Effector CD8-positive, alpha-beta T cell (primary cell): ENCODE data around the gene KCND1.

ENCODE experiments used
- DNase-seq: peaks from one replicate; lab custom pipeline; 2025; lab: John Stamatoyannopoulos, UW

The KCND1 gene

DNA sequence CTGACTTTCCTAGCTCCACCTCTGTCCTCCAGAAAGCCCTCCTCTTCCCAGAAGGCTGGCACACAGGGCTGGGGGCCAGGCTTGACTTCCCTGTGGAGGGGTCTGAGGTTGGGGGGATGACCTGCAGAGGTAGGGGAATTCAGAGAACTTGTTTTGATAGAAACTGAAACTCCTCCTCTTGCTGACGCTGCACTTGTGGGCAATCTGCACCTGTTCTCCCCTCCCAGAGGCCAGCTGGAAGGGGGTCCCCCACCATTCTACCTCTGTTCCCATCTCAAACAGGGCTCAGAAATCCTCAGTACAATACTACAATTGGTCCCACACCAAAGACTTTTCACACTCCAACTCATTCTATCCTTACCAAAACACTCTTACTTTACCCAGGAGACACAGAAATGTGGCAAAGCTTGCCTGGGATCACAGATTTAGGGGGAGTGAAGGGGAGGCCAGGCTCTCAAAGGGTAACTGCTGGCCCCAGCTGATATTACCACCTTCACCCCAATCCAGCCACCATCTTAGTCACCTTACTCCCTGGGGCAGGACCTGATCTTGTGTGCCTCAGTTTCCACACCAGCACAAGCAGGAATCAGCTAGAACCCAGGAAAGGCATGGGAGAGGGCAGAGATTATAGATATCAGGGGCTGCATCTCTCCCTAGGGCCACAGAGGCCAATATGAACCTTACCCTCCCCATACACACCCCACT is 32.8 kb downstream of the KCND1 start:
- DNase-seq, result peak; percentile 59

DNA sequence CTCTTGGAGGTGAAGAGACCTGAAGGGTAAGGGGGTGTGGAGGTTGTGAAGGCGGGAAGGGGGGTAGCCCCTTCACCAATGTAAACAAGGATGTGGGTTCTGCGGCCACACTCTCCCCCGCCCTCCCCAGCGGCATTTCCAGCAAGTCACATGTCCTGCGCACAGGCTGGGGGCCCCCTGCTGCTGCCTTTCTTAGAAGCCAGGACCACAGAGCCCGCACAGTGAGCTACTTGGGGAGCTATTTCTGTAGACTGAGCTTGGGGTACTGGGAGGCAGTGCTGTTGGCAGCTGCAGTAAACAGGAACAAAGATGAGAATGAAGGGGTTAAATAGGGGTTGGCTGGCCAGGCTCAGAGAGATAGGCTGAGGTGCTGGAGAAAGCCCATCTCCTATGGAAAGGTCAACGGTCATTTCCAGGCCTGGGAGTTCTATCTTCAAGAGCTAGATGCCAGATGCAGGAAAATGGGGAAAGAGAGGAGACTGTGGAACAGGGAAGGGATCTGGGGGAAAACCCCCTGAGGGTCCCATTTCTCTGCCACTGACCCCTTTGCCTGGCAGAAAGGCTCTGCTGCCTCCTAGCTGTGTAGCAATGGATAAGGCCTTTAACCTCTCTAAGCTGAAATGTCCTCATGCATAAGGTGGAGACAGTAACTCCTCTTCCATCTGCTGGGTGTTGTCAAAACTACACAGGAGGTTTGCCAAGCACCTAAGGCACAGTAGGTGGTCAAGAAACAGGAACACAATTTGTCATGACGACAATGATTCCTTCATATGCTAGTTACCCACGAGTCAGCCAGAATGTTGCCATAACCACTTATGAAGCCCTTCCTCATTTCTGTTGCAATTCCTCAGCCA is 34.4 kb downstream of the KCND1 start:
- peak; percentile 71 for DNase-seq

DNA sequence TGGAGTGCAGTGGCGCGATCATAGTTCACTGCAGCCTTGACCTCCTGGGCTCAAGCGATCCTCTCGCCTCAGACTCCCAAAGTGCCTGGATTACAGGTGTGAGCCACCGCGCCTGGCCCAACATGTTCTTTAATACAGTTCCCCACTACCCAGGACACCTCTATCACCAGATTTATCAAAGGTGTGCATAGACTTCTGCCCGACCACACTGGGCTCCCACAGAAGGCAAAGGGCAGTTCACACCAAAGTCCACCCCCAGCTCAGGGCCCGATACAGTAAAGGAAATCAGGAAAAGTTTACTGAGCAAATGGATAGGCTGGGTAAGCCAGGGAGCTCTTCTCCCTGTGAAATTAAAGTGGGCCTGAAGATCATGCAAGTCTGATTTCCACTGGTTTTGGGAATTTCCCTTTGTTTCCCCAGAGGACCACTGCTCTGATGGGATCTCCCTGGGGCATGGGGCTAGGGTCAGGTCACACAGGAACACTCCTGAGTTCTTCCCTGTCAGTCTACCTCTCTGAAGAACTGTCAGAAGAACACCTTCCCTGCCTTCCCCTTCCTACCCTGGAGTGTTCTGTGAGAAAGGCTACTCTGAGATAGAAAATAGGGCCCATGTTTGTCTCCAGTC is 35.1 kb downstream of the KCND1 start:
- DNase-seq, result no peak

DNA sequence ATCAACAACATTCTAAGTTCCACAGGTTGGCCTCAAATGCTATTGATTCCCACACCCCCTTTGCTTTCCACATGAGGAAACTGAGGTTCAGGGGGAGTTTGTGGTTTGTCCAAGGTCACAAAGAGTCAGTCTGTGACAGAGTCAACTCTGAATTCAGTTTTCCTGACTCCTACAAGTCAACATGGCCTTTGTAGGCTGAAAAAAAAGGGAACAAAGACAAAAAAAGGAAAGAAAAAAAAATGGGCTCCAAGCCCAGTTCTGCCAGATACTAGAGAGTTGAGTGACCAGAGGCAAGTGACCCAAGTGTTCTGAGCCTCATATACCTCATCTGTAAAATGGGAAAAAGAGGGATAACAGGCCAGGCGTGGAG is 36.4 kb downstream of the KCND1 start:
- DNase-seq, result no peak

DNA sequence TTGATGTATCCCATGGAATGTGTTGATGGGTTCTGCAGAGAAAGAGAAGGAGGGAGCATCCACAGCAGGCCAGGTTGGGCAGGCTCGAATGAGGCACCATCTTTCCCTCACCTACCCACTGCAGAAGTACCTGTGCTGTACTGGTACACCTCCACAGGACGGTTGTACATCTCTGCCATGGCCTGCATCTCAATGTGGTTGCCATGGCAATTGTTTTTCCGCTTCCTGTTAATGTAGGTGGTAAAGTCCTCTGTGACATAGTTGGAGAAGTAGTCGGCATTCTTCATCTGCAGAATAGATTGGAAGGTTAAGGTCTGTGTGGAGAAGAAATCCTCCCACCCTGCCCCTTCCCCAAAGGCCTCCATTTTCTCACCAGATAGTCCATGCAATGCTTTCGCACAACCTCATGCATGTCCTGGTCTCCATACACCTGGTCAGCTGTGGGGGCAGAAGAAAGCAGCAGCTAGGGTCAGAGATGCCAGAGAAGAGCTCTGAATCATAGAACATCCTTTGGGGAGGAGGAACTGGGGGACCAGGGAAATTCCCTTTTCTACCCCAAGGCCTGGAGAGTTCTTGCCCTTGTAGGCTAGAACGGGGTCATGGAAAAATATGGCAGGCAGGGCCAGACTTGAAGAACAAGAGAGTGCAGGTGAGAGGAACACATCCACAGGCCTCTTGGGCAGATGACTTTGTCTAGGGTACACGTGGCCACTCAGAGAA is 36.9 kb downstream of the KCND1 start:
- DNase-seq, result no peak

DNA sequence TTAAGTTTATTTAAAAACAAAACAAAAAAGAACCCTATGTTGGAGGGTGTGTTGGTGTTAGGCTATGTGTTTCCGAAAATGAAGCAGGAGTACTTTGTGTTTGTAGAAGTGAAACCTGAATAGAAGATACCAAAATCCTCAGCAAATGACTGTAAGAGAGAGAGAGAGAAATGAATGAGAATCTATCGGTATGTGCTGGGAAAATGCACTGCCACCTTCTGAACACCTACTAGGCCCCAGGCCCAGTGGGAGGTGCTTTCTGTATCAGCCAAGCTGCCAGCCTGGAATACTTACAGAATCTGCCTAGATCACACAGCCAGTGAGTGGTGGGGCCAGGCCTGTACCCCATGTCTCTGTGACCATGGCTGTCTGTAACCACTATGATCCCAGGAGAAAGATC is 37.9 kb downstream of the KCND1 start:
- DNase-seq, result no peak

DNA sequence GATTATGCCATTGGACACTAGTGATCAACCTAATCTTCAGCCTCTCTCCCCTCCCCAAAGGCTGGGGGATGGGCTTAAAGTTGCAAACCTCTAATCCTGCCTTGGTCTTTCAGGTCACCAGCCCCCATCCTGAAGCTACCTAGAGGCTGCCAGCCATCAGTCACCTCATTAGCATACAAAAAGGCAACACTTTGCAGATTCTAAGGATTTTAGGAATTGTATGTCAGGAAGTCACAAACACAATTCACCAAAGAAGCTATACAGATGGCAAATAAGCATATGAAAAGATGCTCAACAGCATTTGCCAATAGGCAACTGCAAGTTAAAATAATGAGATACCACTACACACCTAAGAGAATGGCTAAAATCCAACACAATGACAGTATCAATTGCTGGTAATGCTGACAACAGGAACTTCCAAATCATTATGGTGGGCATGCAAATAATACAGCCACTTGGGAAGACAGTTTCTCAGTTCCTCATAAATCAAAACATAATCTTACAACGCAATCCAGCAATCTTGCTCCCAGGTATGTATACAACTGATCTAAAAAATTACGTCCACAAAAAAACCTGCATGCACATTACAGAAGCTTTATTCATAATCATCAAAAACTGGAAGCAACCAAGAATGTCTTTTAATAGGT is 43.8 kb downstream of the KCND1 start:
- DNase-seq, result no peak

DNA sequence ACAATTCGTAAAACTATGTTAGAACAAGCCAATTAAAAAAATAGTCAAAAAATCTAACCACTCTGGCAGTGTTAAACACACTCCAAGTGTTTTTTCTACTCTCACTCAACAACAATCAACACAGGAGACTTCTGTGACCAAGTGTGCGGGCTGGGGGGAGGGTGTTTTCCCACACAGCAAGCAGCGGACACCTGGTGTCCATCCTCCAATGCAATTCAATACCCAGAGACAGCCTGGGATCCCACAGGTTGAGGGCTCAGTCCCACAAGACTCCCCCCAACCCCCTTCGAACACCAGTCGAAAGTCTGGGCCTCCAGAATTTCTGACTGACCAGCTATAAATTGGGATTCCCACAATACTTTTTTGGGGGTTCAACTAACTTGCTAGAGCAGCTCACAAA is 44.5 kb downstream of the KCND1 start:
- DNase-seq, result no peak

DNA sequence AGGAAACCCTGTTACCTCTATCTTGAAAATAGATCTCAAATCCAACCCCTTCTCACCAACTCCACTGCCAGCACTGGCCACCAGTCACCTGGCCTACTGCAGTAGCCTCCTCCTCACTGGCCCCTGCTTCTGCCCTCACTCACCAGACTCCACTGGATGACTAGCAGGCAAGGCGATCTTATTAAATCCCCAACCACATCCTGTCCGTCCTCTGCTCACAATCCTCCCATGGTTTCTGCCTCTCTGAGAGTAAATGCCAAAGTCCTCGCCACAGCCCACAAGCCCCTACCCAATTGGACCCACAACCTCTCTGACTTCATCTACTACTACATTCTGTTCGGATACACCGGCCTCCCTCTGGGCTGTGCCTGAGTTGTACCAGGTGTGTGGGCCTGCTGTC is 47.4 kb downstream of the KCND1 start:
- no peak for DNase-seq

DNA sequence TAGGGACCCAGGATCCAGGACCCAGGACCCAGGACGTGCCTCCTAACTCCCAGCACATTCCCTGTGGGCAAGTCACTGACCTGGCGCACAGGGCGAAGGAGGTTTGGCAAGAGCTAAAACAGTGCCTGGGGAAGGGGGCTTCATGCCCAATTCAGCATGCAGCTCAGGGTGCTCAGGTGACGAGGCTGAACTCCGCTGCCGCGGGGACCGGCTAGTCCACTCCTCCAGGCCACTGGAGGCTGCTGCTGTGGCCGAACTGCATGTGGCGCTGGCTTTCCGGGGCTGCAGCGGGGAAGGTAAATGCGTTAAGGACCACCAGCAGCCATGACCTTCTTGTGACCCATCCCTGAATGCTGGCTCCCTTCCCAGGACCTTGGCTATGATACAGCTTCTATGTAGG is 47.9 kb downstream of the KCND1 start:
- no peak for DNase-seq

DNA sequence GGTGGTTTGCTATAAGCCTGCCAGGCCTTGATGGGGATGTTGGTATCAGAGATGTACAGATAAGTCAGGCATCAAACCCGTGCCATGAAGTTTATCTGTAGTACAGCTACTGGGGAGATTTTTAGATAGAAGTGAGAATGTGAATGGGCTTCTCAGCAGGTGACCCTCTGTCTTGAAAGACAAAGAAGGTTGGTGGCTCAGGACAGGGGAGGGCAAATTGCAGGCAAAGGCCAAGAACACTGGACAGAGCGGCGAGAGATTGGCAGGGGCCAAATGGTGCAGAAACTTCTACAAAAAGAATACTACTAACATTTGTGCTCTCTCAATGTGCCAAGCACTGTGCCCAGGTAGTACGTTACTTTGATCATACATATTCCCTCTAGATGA is 50.9 kb downstream of the KCND1 start:
- DNase-seq, result no peak

DNA sequence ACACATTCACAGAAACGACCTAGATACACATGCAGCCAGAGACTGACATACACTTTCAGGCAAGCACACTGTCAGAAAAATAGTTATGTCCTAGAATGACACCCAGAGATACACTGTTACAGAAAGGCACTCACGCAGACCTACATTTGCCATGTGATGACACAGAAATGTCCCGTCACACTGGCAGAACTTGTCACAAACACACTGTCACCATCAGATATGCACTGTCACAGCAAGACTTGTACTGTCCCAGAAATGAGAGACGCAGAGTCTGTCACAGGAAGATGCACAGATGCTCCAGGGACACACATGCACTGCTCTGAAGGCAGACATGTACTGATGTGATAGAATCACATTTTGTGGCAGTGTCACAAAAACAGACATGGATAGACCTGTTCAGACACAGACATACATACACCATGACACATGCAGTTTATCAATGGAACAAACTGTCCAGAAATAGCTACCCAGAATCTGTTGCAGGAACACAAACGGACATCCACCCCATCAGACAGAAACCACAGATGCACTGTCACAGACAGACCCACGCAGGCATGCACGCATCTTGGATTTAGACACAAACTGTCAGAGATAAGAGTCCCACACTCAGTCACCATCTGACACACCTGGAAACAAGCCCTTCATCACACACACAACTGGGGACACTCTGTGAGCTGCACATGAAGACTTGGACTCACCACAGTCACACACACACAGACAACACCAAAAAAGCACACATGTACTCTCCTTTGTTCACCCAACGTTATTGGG is 51.5 kb downstream of the KCND1 start:
- no peak for DNase-seq

DNA sequence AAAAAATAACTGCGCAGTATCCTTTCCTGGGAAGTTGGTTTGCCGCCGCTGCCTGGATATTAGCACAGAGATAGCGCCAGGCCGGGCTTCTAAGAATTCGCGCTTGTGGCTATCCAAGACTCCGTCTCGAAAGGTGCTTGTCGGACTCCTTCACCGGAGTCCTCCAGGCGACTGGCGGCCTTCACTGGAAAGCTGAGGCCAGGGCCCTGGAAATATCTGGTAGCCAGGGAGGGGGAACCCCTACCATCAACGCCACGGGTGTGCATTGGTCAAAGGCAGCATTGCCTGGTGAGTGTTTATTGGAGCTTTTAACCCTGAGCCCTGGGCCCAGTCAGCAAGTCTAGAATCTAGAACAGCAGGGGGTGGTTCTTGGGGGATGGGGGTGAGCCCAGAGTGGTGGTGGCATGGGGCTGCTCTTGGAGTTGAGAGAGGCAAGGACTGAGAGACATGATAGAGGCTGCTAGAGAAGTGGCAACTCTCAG is 52.2 kb downstream of the KCND1 start:
- peak; percentile 24 for DNase-seq

DNA sequence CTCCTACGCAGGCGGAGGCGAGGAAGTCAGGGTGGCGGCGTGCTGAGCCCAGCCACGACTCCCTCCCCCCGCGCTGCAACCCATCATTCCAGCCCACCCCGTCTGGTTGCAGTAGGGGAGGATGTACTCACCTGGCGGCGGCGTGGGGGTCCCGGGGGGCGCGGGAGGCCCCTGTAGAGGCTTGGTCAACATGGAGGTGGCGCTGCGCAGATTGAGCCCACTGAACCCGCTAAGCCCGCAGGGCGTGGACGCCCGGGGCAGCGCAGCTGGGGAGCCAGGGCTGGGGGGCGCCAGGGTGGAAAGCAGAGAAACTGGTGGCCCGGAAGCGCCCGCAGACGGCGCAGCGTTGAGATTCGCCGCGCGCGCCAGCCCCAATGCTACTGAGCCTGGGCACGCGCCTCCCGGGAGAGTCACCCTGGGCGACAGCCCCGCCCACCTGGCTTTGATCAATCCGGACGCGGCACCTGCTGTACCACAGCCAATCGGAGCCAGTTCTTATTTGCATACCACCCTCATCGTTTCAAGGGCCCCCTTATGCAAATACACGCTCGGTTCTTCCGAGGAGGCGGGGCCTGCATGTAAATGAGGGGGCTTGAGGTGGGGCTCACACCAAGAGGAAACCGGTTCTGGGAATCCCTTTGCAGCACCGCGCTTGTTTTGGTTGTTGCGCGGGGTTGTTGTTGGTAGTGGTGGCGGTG is 52.9 kb downstream of the KCND1 start, which contains the start of gene PIM2:
Gene PIM2, minus strand, starts transcription at position 382 of the 698 bp plus-strand sequence. Its CDS starts 190 bp downstream, at position 192.
- DNase-seq, result peak; percentile 85

DNA sequence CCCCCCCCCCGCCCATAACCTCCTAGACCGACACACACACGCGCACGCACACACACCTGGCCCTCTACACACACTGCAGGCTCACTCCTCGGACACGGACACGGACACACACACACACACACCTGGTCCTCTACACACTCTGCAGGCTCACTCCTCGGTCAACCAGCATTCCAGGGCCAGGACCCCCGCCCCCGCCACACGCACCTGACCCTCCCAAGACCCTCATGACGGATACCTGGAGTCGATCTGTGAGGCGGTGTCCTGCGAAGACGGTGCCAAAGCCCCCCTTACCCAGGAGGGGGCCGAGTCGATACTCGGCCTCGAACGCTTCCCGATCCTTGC is 53.4 kb downstream of the KCND1 start:
- DNase-seq, result no peak

DNA sequence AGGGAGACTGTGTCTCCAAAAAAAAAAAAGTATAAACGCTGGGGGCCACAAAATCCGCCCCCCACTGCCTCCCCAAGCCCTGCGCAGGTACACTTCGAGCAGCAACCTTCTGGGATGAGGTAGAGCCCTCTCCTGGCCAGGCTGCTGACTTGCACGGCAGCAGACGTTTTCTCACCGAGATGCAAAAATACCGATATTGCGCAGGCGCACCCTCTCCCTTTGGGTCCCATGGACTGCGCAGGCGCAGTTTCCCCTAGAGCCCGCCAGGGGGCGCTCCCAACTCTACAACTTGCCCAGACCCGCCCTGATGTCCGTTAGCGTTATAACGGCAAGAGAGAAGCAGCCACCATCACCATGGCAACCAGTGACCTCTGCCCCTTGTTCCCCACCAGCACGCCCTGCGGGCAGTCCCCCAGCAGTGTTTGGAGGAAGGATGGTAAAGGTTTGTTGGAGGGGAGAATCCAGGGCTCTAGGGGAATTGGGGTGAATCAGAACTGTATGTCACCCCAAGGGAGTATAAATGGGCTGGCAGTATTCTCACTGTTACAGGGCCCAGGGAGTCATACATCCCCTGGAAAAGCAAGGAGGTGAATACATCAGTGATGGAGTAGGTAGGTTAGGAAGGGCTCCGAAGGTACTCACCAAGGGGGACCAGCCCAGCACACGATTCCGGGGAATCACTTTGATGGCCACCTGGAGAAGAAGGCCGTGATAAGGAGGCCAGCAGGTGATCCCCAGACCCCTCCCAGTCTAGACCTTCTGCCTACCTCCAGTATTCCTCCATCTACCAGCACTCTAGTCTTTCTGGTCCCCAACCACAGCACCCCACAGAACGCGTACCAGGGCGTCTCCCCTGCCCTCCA is 54.3 kb downstream of the KCND1 start:
- DNase-seq, result peak; percentile 82

DNA sequence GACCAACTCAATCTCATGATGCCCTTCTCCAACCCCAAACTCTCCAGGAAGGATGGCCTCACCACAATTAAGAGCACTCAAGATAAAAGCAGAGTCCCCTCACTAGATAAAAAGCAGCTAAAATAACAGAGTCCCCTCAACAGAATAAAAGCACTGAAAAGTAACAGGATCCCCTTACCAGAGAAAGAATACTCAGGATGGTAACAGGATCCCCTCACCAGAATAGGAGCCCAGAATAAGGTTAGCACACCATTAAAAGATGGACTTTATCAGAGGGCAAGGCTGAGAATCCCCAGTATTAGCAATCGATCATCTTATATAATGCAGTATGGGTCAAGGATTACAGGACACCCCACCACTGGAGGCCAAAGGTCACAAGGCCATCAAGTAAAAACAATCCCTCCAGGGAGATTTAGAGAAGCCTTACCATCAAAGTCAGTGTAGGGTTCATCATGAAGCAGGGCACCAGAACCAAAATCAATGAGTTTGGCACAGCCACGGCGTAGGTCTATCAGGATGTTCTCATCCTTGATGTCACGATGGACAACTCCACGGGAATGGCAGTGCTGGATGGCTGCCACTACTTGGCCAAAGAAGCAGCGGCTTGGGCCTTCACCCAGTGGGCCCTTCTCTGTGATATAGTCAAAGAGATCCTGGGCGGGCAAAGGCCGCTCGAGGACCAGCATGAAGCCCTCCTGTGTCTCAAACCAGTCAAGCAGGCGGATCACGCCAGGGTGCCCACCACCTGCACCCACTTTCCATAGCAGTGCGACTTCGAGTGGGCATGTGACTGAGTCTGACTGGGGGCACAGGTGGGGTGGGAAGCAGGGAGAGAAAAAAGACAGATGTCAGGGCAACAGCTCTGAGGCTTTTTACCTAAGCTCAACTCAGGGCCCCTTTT is 56.8 kb downstream of the KCND1 start:
- DNase-seq, result no peak
